Measurements from ENCODE around the gene NUP54.
A peak's percentile ranks its signal among the peaks of the same experiment; 100 is the strongest.

NUP54 gene

DNA sequence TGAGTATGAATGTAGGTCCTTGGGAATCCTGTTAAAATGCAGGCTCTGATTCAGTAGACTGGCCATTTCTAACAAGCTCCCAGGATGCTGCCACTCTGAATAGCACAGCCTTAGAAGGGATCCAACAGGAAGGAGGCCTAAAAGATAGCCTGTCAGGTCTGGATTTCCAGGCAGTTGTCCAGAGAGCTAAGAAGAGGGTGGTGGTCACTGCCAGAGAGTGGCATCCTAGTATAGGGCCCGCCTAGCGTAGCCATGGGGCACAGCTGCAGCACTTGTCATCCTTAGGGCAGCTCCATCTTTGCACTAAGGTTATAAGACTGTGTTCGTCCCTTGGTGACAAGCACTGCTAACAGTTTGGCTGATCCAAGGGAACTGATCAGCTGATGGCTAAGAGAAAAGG is 20.5 kb upstream of the NUP54 start:
- Mint-ChIP-seq H3K27ac (no peak overlapping the region), H3K4me3 (no peak overlapping the region), H3K4me1 (no peaks in the 10 kb centered on the region), H3K9me3 (no peaks in the 10 kb centered on the region), H3K36me3 (peaks cover 14% of the 10 kb centered on the region), H3K27me3 (no peaks in the 10 kb centered on the region)

DNA sequence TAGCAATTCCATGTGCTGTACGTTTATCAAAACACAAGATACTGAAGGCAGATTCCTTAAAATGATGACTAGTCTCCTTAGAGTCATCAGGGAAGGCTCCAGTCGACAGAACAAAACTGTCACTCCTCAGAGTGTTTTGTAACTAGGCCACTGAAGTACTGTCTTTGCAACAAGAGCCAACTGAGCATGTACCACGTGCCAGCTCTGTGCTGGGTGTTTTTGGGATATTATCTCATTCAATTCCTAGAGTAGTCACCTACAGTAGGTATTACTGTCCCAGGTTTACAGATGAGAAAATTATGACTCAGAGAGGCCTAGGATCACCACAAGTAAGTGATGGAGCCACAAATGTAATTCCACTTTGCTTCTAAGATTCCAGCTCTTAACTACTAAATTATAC is 18.3 kb upstream of the NUP54 start:
- no peaks in the 10 kb centered on the region for H3K27me3 Mint-ChIP-seq
- H3K27ac Mint-ChIP-seq, result no peak overlapping the region
- peaks cover 17% of the 10 kb centered on the region for H3K36me3 Mint-ChIP-seq
- no peaks in the 10 kb centered on the region for H3K9me3 Mint-ChIP-seq
- H3K4me3 Mint-ChIP-seq, result no peak overlapping the region
- no peaks in the 10 kb centered on the region for H3K4me1 Mint-ChIP-seq

DNA sequence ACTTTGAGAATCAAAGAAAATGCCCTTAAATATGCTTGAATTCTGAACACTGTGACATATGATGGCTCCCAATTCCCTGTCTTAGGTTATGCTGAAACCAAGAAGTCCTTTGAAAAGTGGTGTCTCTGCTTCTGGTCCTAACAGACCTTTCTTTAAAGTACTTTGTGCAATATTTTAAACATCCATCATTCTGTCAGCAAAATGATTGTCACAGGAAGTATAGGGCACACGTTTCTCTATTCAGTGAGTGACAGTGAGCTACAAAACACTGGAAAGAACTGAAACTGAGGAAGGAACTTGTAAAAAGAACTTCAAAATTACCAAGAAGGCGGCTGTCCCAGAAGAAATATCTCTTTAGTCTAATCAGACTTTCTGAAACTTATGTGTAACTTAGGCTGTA is 12.2 kb upstream of the NUP54 start:
- Mint-ChIP-seq H3K27ac (no peak overlapping the region), H3K9me3 (no peaks in the 10 kb centered on the region), H3K27me3 (no peaks in the 10 kb centered on the region), H3K4me1 (no peaks in the 10 kb centered on the region), H3K36me3 (peaks cover 14% of the 10 kb centered on the region), H3K4me3 (no peak overlapping the region)

DNA sequence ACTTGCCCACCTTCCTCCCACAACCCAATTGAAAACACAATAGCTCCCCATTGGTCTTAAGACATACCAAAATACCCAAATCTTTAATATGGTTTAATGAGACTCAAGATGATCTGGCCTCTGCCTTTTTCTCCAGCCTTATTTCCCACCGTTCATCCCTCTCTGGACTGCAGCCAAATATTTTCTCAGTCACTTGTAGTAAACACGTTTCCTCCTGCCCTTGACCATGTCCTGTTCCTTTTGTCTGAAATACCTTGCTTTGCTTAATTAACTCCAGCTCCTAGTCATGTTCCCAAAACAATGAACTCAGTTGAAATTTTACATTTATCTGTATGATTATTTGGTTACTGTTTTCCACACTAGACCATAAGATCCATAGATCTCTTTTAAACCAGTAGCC is 8.4 kb upstream of the NUP54 start:
- Mint-ChIP-seq H3K4me1 (no peaks in the 10 kb centered on the region), H3K9me3 (no peaks in the 10 kb centered on the region), H3K27ac (no peak overlapping the region), H3K36me3 (peaks cover 10% of the 10 kb centered on the region), H3K4me3 (no peak overlapping the region), H3K27me3 (no peaks in the 10 kb centered on the region)

DNA sequence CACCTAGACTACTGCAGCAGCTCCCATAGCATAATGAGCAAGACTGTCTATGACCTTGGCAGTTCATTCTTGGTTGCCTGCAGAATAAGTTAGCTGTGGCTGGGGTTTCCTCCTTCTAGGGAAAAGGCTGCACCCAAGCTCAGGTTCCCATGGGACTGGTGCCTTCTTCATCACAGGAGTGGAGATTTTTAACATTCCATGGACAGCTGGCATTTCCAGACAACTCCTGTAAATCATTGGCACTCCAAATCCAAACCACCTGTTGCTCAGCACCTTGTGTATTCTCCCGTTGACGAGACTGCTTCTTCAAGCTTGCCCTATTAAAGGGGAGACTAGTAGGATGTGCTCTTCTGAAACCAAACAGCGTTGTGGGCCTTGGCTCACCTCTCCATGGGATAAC is 7.8 kb upstream of the NUP54 start:
- Mint-ChIP-seq H3K4me3 (no peak overlapping the region), H3K4me1 (no peaks in the 10 kb centered on the region), H3K36me3 (peaks cover 5% of the 10 kb centered on the region), H3K27me3 (no peaks in the 10 kb centered on the region), H3K9me3 (no peaks in the 10 kb centered on the region), H3K27ac (no peak overlapping the region)

DNA sequence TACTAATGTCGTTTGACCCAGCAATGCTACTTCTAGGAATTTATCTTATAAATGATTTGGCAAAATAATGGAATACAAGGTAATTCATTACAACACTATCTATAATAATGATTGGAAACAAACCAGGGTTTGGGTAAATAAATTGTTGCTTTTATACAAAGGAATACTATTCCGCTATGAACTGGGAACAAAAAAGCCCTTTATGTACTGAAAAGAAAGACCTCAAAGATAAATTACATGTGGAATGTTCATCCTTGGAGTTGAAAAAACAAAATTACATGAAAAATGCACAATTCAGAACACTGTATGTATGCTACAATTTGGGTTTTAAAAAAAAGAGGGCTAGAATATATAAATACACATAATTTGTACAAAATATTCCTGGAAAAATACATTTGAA is 5.2 kb upstream of the NUP54 start:
- Mint-ChIP-seq H3K4me1 (peaks cover 20% of the 10 kb centered on the region), H3K27ac (no peak overlapping the region)

DNA sequence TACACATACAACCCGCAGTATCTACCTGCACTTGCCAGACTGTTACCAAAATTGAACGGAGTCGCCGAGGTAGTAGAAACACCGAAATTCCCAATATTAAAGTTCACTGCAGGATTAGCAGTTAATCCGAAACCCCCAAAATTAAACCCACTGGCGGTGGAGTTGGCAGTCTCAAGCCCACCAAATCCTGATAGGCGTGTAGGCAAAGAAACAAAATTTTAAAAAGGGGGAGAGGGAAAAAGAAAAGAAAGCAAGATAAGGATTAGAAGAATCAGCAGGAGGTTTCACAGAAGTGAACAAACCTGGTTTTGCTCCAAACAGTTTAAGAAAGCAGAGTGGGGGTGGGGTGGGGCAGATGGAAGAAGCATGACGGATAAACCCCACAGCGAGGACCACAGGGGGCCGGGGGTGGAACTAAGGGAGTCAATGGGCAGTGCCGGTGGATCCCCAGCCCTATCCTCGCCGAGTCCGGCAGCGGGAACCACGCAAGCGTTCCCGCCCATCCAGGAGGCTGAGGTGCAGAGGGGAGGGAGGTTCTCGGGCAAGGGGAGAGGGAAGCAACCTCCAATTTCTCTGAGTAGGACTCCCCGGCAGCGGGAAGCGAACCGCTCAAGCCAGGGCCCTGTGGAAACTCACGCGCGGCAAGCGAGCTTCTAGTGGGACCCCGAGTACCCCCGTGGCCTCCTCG is 599 bp downstream of the NUP54 start:
- Mint-ChIP-seq H3K27me3 (no peaks in the 10 kb centered on the region), H3K36me3 (peaks cover 4% of the 10 kb centered on the region), H3K9me3 (no peaks in the 10 kb centered on the region), H3K4me3 (peak overlapping the region; percentile 99), H3K27ac (peak overlapping the region; percentile 99), H3K4me1 (peaks cover 52% of the 10 kb centered on the region)

More for the DNA sequence above, 5.2 kb upstream of the NUP54 start:
- no peaks in the 10 kb centered on the region for H3K27me3 Mint-ChIP-seq
- no peak overlapping the region for H3K4me3 Mint-ChIP-seq
- H3K36me3 Mint-ChIP-seq, result no peaks in the 10 kb centered on the region
- H3K9me3 Mint-ChIP-seq, result no peaks in the 10 kb centered on the region

DNA sequence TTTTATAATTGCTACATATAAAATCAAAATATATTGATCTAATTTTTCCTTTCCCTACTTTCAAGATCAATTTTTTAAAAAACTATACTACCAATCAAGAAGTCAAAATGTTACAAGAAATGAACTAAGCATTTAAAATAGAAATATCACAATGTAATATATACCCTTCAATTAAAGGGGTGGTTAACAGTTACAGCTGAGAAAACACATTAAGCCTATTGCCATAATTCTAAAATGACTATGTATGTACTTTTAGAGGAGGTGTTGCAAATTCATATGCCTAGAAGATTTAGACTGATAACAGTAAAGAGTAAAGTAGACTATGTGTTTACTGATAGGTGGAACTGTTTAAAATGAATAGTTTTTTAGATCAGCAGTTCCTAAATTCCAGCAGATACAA is 3.7 kb downstream of the NUP54 start:
- no peak overlapping the region for H3K27ac Mint-ChIP-seq
- H3K9me3 Mint-ChIP-seq, result no peaks in the 10 kb centered on the region
- H3K36me3 Mint-ChIP-seq, result peaks cover 19% of the 10 kb centered on the region
- peaks cover 62% of the 10 kb centered on the region for H3K4me1 Mint-ChIP-seq
- no peaks in the 10 kb centered on the region for H3K27me3 Mint-ChIP-seq
- no peak overlapping the region for H3K4me3 Mint-ChIP-seq

DNA sequence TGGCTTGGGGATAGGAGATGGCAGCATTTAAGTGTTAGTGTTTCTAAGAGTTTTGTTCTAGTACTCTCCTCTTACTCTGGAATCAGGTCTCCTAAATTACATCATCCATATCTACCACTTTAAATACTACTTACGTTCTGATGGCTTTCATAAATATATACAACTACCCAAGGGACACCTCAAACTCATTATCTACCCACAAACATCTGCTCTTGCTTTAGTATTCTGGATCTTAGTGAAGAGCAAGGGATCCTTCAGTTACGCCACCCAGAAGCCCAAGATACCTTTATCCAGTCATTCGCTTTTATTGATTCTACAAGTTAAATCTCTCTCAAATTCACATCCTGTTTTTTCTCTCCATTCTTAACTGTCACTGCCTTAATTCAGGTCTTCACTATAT is 7.0 kb downstream of the NUP54 start:
- Mint-ChIP-seq H3K27me3 (no peaks in the 10 kb centered on the region), H3K27ac (no peak overlapping the region), H3K4me1 (peaks cover 56% of the 10 kb centered on the region), H3K36me3 (peaks cover 32% of the 10 kb centered on the region), H3K9me3 (no peaks in the 10 kb centered on the region), H3K4me3 (no peak overlapping the region)

DNA sequence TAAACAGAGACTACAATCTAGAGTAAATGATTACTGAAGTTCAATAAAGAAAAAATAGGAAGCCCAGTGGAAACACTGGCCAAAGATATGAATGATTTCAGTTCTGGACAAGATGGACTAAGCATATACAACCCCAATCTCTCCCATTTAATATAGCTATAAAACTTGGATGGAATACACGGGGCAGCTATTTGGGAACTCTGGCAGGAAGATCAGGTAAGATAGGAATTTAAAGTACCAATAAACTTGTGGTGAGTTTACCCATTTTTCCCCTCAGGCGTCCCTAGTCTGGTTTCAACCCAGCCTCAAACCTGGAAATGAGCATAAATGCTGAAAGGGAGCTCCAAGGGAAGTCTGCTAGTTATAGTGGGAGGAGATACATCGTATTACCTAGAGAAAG is 20.4 kb downstream of the NUP54 start:
- H3K36me3 Mint-ChIP-seq, result peaks cover 23% of the 10 kb centered on the region
- peaks cover 3% of the 10 kb centered on the region for H3K4me1 Mint-ChIP-seq
- no peaks in the 10 kb centered on the region for H3K9me3 Mint-ChIP-seq
- no peak overlapping the region for H3K27ac Mint-ChIP-seq
- H3K4me3 Mint-ChIP-seq, result no peak overlapping the region
- no peaks in the 10 kb centered on the region for H3K27me3 Mint-ChIP-seq

DNA sequence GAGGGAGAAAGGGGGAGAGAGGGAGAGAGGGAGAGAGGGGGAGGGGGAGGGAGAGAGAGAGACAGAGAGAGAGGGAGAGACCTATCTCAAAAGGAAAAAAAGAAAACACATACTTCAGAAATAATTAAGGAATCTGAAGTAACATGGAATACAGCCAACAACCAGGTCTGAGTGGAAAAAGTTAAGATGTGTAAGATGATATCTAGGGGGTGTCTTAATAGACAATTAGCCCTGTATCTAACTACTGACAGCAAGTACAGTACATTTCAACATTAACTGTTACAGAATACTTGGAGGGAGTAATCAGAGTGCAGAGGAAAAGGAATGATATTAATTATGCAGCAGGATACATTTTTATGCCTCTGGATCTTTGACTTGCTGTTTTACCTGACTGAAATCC is 22.4 kb downstream of the NUP54 start:
- Mint-ChIP-seq H3K9me3 (no peaks in the 10 kb centered on the region), H3K4me1 (peaks cover 3% of the 10 kb centered on the region), H3K36me3 (peaks cover 27% of the 10 kb centered on the region), H3K4me3 (no peak overlapping the region), H3K27me3 (no peaks in the 10 kb centered on the region), H3K27ac (no peak overlapping the region)

DNA sequence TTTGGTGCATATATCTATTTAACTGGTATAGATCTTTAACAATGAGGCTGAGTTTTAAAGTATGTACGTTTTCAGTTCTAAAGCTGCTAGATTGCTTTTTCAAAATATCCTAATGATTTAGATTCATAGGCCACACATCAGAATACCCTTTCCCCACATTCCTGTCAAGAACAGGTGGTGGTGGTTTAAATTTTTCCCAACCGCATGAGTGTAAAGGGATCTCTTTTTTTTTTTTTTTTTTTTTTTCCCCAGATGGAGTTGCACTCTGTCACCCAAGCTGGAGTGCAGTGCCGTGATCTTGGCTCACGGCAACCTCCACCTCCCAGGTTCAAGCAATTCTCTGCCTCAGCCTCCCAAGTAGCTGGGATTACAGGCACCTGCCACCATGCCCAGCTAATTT is 28.0 kb downstream of the NUP54 start:
- no peak overlapping the region for H3K4me3 Mint-ChIP-seq
- H3K36me3 Mint-ChIP-seq, result peaks cover 37% of the 10 kb centered on the region

DNA sequence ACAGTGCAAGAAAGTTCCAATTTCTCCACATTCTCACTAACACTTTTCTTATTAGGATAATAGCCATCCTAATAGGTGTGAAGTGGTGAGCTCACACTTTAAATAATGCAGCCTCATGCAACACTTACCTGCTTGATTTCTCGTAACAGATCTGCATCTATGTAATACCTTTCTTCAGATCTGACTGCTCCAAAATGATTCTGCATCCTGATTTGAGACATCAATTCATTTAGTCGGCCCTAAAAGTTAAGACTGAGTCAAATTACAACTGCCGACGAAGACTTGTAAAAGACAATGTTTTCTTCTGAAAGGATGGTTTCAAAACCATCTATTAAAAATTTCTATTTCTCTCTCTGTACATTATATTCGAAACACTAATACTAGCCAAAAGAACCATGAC is 30.7 kb downstream of the NUP54 start:
- Mint-ChIP-seq H3K4me3 (no peak overlapping the region), H3K4me1 (no peaks in the 10 kb centered on the region), H3K27ac (no peak overlapping the region), H3K9me3 (peaks cover 6% of the 10 kb centered on the region), H3K27me3 (no peaks in the 10 kb centered on the region), H3K36me3 (peaks cover 38% of the 10 kb centered on the region)

More for the DNA sequence above, 28.0 kb downstream of the NUP54 start:
- no peaks in the 10 kb centered on the region for H3K4me1 Mint-ChIP-seq
- H3K27me3 Mint-ChIP-seq, result no peaks in the 10 kb centered on the region
- H3K9me3 Mint-ChIP-seq, result peaks cover 6% of the 10 kb centered on the region
- H3K27ac Mint-ChIP-seq, result no peak overlapping the region

DNA sequence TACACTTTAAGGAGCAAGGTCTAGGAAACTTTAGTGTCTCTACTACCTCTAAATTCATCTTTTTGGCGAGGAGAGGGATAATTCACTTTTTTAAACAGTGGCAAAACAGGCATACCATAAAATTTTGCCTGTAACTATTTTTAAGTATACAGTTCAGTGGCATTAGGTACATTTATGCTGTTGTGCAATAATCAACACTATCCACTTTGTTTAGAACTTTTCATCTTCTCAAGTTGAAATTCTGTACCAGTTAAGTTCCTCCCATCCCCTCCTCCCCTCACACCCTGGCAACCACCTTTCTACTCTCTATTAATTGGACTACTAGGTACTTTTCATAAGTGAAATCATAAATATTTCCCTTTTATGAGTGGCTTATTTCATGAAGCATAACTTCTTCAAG is 31.4 kb downstream of the NUP54 start:
- Mint-ChIP-seq H3K9me3 (peaks cover 6% of the 10 kb centered on the region), H3K27me3 (no peaks in the 10 kb centered on the region), H3K4me1 (no peaks in the 10 kb centered on the region), H3K36me3 (peaks cover 37% of the 10 kb centered on the region), H3K27ac (no peak overlapping the region), H3K4me3 (no peak overlapping the region)

DNA sequence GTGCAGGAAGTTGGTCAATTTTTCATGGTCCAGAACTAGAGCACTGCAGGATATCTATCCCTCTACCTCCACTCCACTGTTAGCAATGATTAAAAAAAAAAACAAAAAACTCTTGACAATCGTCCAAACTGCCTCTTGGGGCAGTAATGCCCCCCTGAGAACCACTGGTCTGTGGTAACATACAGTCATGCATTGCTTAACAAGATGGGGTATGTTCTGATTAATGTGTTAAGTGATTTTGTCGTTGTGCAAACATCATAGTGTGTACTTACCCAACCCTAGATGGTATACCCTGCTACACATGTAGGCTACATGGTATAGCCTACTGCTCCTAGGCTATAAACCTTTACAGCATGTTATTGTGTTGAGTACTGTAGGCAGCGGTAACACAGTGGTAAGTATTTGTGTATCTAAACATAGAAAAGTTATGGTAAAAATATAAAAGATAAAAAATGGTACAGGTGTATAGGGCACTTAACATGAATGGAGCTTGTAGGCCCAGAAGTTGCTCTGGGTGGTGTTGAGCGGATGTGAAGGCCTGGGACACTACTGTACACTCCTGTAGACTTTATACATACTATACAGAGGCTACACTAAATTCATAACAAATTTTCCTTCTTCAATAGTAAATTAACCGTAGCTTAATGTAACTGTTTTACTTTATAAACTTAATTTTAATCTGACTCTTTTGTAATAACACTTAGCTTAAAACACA is 39.6 kb downstream of the NUP54 start:
- peaks cover 9% of the 10 kb centered on the region for H3K36me3 Mint-ChIP-seq
- no peaks in the 10 kb centered on the region for H3K4me1 Mint-ChIP-seq
- no peak overlapping the region for H3K4me3 Mint-ChIP-seq
- no peak overlapping the region for H3K27ac Mint-ChIP-seq
- no peaks in the 10 kb centered on the region for H3K9me3 Mint-ChIP-seq
- no peaks in the 10 kb centered on the region for H3K27me3 Mint-ChIP-seq

DNA sequence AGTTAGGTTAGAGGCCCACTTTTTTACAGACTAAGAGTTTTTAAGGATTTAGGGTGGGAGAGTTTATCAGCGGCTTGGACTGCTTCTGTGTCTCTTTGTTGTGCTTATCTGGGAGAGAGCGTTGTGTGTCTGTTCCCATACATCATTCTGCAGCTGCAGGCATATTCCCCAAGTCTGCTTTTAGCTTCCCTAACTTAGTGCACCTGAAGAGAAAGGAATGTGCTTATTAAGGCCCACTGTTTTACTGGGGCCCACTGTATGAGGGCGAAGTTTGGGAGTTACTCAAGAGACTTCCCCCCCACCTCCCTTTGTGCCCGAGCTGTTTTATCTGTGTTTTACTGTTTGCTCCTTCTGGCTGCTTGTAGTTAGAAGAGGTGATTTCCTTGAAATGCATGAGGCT is 41.8 kb downstream of the NUP54 start:
- Mint-ChIP-seq H3K27ac (no peak overlapping the region), H3K27me3 (no peaks in the 10 kb centered on the region), H3K4me3 (no peak overlapping the region), H3K36me3 (peaks cover 2% of the 10 kb centered on the region), H3K9me3 (no peaks in the 10 kb centered on the region), H3K4me1 (no peaks in the 10 kb centered on the region)

DNA sequence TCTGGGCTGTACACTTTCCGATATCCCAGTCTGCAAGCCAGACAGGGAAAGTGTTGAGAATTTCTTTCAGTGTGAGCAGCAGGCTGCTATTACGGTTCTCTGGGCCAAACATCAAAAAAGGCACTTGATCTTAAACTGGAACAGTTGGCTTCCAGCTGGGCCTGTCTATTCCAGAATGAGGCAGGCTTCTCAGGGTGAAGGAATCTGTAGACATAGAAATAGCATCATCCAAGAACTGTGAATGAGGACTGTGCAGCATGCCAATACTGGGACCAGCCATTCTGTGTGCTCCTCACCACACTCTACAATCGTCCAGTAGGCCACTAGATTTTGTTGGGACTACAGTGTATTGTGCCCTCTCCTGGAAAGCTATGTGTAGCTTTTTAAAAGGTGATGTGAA is 42.5 kb downstream of the NUP54 start:
- Mint-ChIP-seq H3K27me3 (no peaks in the 10 kb centered on the region), H3K9me3 (no peaks in the 10 kb centered on the region), H3K27ac (no peak overlapping the region), H3K4me3 (no peak overlapping the region), H3K4me1 (no peaks in the 10 kb centered on the region), H3K36me3 (no peaks in the 10 kb centered on the region)
